GM19372 (cell line): ENCODE results near the gene GRIN3B.

ENCODE experiments used
- ATAC-seq: cut with Tn5 transposase; IDR thresholded peaks from one replicate; pipeline ENCODE4 v1.9.1; 2021; ENCODE audit warnings: mild to moderate bottlenecking, low read depth, moderate library complexity; ENCODE audit not compliant: unreplicated experiment

GRIN3B gene

GRCh38 chr19:989381-990081 is 10.7 kb upstream of the GRIN3B start:
- ATAC-seq = no peak

GRCh38 chr19:990119-990571 is 10.1 kb upstream of the GRIN3B start:
- no peak for ATAC-seq

GRCh38 chr19:990746-991145 is 9.5 kb upstream of the GRIN3B start:
- ATAC-seq = no peak

GRCh38 chr19:991174-991931 is 8.9 kb upstream of the GRIN3B start:
- no peak for ATAC-seq

GRCh38 chr19:991932-992669 is 8.1 kb upstream of the GRIN3B start:
- ATAC-seq = no peak

GRCh38 chr19:992670-993055 is 7.6 kb upstream of the GRIN3B start:
- no peak for ATAC-seq

- ATAC-seq = no peak
These were observed 6.8 kb upstream of the GRIN3B start for GRCh38 chr19:993361-993830.

GRCh38 chr19:993831-994393 is 6.3 kb upstream of the GRIN3B start:
- no peak for ATAC-seq

- ATAC-seq = no peak
These were observed 5.7 kb upstream of the GRIN3B start for GRCh38 chr19:994516-994915.

- no peak for ATAC-seq
These were observed 5.0 kb upstream of the GRIN3B start for GRCh38 chr19:995051-995827.

- ATAC-seq = no peak
These were observed 4.0 kb upstream of the GRIN3B start for GRCh38 chr19:996051-996838.

- no peak for ATAC-seq
These were observed 2.2 kb upstream of the GRIN3B start for GRCh38 chr19:998064-998463.

- no peak for ATAC-seq
These were observed 870 bp upstream of the GRIN3B start for GRCh38 chr19:999379-999719.

GRCh38 chr19:1000591-1001537 is 645 bp downstream of the GRIN3B start:
- ATAC-seq = no peak

- no peak for ATAC-seq
These were observed 1.4 kb downstream of the GRIN3B start for GRCh38 chr19:1001538-1002166.

GRCh38 chr19:1002600-1002999 is 2.4 kb downstream of the GRIN3B start:
- no peak for ATAC-seq

GRCh38 chr19:1003283-1003682 is 3.1 kb downstream of the GRIN3B start:
- no peak for ATAC-seq

- ATAC-seq = no peak
These were observed 4.1 kb downstream of the GRIN3B start for GRCh38 chr19:1004204-1004802.
